OCI-LY7 (cell line): ENCODE results near the gene WDR7. TPM values are rescaled to one million over a fixed set of nuclear protein-coding genes. Genes with fewer than 3 reads are reported as not detected.

Source experiments
- BruUV-seq: library from RNA; stranded (reverse); fragments of 400-500 nt; replicated peaks from 2 replicates; lab custom pipeline; 2021; lab: Mats Ljungman, UMichigan
- CTCF ChIA-PET: fragments of 300-600 bp; sonication (Branson Sonifier 250); formaldehyde crosslinking; loops from one replicate; lab custom pipeline; 2022; ENCODE audit warnings: antibody characterized with exemption; ENCODE audit not compliant: unreplicated experiment; lab: Charles Lee
- POLR2A ChIA-PET: fragments of 300-600 bp; sonication (Branson Sonifier 250); formaldehyde crosslinking; loops from one replicate; lab custom pipeline; 2022; ENCODE audit warnings: antibody characterized with exemption; lab: Charles Lee
- DNase-seq: peaks from one replicate; pipeline ENCODE4 v3.0.0-alpha.2; 2015; ENCODE audit warnings: low spot score
- H2AFZ ChIP-seq: fragments of 200-600 bp; sonication (generic), shearing (Covaris generic); 2 replicates; pipeline ENCODE4 v1.6.1; 2014; ENCODE audit warnings: mild to moderate bottlenecking, antibody characterized with exemption, low read length, moderate library complexity
- H3K27ac ChIP-seq: fragments of 200-600 bp; sonication (generic); 2 replicates; pipeline ENCODE4 v1.5.1; 2014; ENCODE audit warnings: mixed run types, low read depth, mild to moderate bottlenecking, moderate library complexity, low read length, inconsistent platforms; ENCODE audit not compliant: poor library complexity, severe bottlenecking
- H3K36me3 ChIP-seq: fragments of 200-600 bp; sonication (generic); 2 replicates; pipeline ENCODE4 v1.6.1; 2014; ENCODE audit warnings: mild to moderate bottlenecking, antibody characterized with exemption, low read length, moderate library complexity, mixed read lengths; ENCODE audit not compliant: insufficient read depth
- H3K4me1 ChIP-seq: fragments of 200-600 bp; sonication (generic); 2 replicates; pipeline ENCODE4 v1.5.1; 2014; ENCODE audit warnings: mild to moderate bottlenecking, low read length; ENCODE audit not compliant: insufficient read depth, poor library complexity, severe bottlenecking
- H3K4me2 ChIP-seq: fragments of 200-600 bp; sonication (generic); 2 replicates; pipeline ENCODE4 v1.6.1; 2014; ENCODE audit warnings: mild to moderate bottlenecking, low read length
- H3K4me3 ChIP-seq: fragments of 200-600 bp; sonication (generic); 2 replicates; pipeline ENCODE4 v1.5.1; 2014; ENCODE audit warnings: mild to moderate bottlenecking, low read depth, low read length; ENCODE audit not compliant: poor library complexity, severe bottlenecking
- H3K79me2 ChIP-seq: fragments of 200-600 bp; sonication (generic); 2 replicates; pipeline ENCODE4 v1.6.1; 2016; ENCODE audit warnings: low read depth, mild to moderate bottlenecking, low read length, moderate library complexity, mixed read lengths; ENCODE audit not compliant: insufficient read depth
- H3K9me2 ChIP-seq: fragments of 200-600 bp; sonication (generic); 2 replicates; pipeline ENCODE4 v1.6.1; 2016; ENCODE audit warnings: mild to moderate bottlenecking, low read length, mixed read lengths; ENCODE audit not compliant: insufficient read depth
- H3K9me3 ChIP-seq: fragments of 200-600 bp; sonication (generic); 2 replicates; pipeline ENCODE4 v1.6.1; 2014; ENCODE audit warnings: mild to moderate bottlenecking, mixed run types, low read length, mixed read lengths
- H4K20me1 ChIP-seq: fragments of 200-600 bp; sonication (generic); 2 replicates; pipeline ENCODE4 v1.6.1; 2014; ENCODE audit warnings: mild to moderate bottlenecking, antibody characterized with exemption, low read length, moderate library complexity, mixed read lengths; ENCODE audit not compliant: insufficient read depth
- EZH2phosphoT487 ChIP-seq: fragments of 200-600 bp; sonication (generic); IDR thresholded peaks from 2 replicates; pipeline ENCODE4 v1.6.1; 2018; ENCODE audit warnings: low read depth, borderline replicate concordance, mild to moderate bottlenecking, mixed run types, antibody characterized with exemption, low read length, moderate library complexity, mixed read lengths
- intact Hi-C: fragments of 100-400 bp; cut with micrococcal nuclease; formaldehyde crosslinking; loops from one replicate; pipeline ENCODE4 v1.10.0; 2022; ENCODE audit not compliant: unreplicated experiment
- total RNA-seq, 2 experiments: library from RNA; depleted of rRNA in 1 of 2; stranded (reverse); fragments of >200 nt in 1 of 2; shearing (Covaris generic) in 1 of 2; gene quantifications; 2 replicates each; pipeline ENCODE4 v1.2.3, GENCODE V29; 2014 to 2022
- TF ChIP-seq, protein P1 (sequence below): fragments of 200-600 bp; sonication (generic); conservative IDR thresholded peaks from 2 replicates; pipeline ENCODE4 v1.5.1; 2014; ENCODE audit warnings: mild to moderate bottlenecking, antibody characterized with exemption, low read length, moderate library complexity, mixed read lengths

WDR7 gene
- total RNA-seq, 2 experiments from 2014 or later: 13.2 to 17.1 TPM

DNA sequence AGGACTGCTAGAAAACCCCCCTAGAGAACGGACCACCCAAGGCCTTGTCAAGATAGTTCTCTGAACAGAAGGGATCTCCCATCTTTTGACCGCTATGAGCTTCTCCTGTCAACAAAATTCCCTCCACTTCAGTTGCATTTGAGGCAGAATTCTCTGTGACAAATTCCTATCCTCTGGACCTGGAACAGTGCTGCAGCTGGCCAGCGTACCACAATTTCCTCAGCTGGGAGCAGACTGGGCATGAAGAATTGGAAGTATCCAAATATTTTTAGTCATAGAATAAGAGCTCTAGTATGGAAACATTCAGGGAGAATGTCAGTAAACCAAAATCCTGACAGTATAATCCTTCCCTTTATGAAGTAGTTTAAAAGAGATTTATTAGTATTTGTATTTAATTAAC is 348.7 kb downstream of the WDR7 start:
- POLR2A ChIA-PET: interaction anchor here (0.6 kb wide), 1 partner anchor 627 kb away, joined by 6 read pairs; no protein-coding TSS in a partner anchor
- H3K79me2 ChIP-seq: no peaks in the 10 kb centered on the region
- CTCF ChIA-PET: no interaction called here
- H3K9me3 ChIP-seq: no peaks in the 10 kb centered on the region
- intact Hi-C loops: no loop called here
- H2AFZ ChIP-seq: no peak overlapping the region
- peaks cover 5% of the 10 kb centered on the region for H3K4me1 ChIP-seq
- H3K36me3 ChIP-seq: no peaks in the 10 kb centered on the region
- no peak overlapping the region for H3K27ac ChIP-seq
- H3K4me2 ChIP-seq: no peak overlapping the region
- H3K4me3 ChIP-seq: no peak overlapping the region
- no peak for TF ChIP-seq EZH2phosphoT487
- TF ChIP-seq, protein P1, sequence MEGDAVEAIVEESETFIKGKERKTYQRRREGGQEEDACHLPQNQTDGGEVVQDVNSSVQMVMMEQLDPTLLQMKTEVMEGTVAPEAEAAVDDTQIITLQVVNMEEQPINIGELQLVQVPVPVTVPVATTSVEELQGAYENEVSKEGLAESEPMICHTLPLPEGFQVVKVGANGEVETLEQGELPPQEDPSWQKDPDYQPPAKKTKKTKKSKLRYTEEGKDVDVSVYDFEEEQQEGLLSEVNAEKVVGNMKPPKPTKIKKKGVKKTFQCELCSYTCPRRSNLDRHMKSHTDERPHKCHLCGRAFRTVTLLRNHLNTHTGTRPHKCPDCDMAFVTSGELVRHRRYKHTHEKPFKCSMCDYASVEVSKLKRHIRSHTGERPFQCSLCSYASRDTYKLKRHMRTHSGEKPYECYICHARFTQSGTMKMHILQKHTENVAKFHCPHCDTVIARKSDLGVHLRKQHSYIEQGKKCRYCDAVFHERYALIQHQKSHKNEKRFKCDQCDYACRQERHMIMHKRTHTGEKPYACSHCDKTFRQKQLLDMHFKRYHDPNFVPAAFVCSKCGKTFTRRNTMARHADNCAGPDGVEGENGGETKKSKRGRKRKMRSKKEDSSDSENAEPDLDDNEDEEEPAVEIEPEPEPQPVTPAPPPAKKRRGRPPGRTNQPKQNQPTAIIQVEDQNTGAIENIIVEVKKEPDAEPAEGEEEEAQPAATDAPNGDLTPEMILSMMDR: no peak
- BruUV-seq: no TSS peak
- no peaks in the 10 kb centered on the region for H4K20me1 ChIP-seq
- DNase-seq: no peak
- H3K9me2 ChIP-seq: no peaks in the 10 kb centered on the region

DNA sequence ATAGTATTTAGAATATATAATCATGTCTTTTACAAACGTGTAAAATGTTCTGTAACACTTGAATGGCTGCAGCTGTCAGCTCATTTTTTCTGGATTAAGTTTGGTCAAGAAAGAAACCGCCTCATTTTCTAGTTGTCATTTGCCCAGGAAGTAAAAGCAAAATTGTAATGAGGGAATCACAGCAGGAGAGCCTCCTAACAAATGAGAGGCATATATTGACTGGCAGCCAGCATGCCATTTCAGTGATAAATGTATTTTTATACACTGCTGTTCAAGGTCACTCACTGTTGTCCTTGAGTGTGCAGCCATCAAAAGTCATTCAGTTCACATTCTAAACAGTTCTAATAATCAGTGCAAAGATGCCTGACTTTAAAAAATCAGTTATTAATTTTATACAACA is 351.5 kb downstream of the WDR7 start:
- no peaks in the 10 kb centered on the region for H3K79me2 ChIP-seq

DNA sequence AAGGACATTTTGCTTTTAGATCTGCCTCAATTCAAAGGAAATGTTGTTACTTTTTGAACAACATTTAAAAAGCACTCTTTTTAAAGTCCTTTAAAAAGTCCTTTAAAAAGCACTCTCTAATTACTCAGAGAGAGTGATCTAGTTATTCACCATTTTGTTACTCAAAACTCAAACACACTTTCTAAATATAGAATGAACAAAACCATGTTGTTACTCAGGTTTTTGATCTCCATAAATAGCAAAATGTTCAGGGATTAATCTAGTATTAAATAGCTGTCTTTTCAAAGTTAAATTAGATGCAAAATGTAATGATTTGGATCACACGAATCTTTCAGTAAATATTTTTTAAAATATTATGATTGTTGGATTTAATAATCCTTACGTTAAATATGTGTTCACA is 352.2 kb downstream of the WDR7 start:
- intact Hi-C loops: no loop called here
- POLR2A ChIA-PET: interaction anchor here (0.8 kb wide), 1 partner anchor 15 kb away, joined by 3 read pairs; no protein-coding TSS in a partner anchor

More for the DNA sequence above, 351.5 kb downstream of the WDR7 start:
- H3K4me1 ChIP-seq: peaks cover 9% of the 10 kb centered on the region
- intact Hi-C loops: no loop called here
- H3K9me3 ChIP-seq: no peaks in the 10 kb centered on the region
- POLR2A ChIA-PET: no interaction called here
- TF ChIP-seq, protein P1: no peak
- TF ChIP-seq EZH2phosphoT487: no peak
- H4K20me1 ChIP-seq: no peaks in the 10 kb centered on the region
- no peak overlapping the region for H2AFZ ChIP-seq
- no peak for DNase-seq
- H3K9me2 ChIP-seq: no peaks in the 10 kb centered on the region
- H3K36me3 ChIP-seq: no peaks in the 10 kb centered on the region
- H3K4me2 ChIP-seq: no peak overlapping the region
- no peak overlapping the region for H3K4me3 ChIP-seq
- BruUV-seq: no TSS peak
- H3K27ac ChIP-seq: no peak overlapping the region
- CTCF ChIA-PET: no interaction called here

More for the DNA sequence above, 352.2 kb downstream of the WDR7 start:
- Histone ChIP-seq H3K27ac (no peak overlapping the region), H3K9me2 (no peaks in the 10 kb centered on the region), H3K4me2 (no peak overlapping the region), H3K36me3 (no peaks in the 10 kb centered on the region), H3K4me1 (peaks cover 9% of the 10 kb centered on the region), H2AFZ (no peak overlapping the region), H3K9me3 (no peaks in the 10 kb centered on the region), H3K4me3 (no peak overlapping the region), H3K79me2 (no peaks in the 10 kb centered on the region), H4K20me1 (no peaks in the 10 kb centered on the region)
- DNase-seq: no peak
- no TSS peak for BruUV-seq
- CTCF ChIA-PET: no interaction called here
- TF ChIP-seq, protein P1: no peak
- no peak for TF ChIP-seq EZH2phosphoT487
